Measurements from ENCODE around the gene SETDB2. TPM values are rescaled to one million over a fixed set of nuclear protein-coding genes. Genes with fewer than 3 reads are reported as not detected.
A peak's percentile ranks its signal among the peaks of the same experiment; 100 is the strongest.

The SETDB2 gene
- total RNA-seq, 4 donors from 2014 or later: 10.0 to 13.4 (median 10.6) TPM

DNA sequence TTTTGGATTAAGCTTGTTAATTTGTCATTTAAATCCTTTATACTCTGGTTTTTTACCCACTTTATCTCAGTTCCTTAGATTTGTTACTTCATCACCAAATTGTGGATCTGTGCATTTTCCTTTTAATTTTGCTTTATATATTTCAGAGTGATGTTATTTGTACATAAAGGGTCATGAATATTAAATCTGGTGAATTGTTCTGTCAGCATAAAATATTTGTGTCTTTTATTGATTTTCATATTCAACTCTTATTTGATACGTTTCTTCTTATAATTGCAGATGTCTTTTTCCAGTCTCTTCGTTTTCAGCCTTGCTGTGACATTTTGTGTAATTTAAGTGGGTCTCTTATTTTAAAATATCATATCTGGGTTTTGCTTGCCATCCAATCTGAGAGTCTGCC is 4.7 kb downstream of the SETDB2 start:
- no peaks in the 10 kb centered on the region for H3K27me3 ChIP-seq
- no peak for ATAC-seq
- peaks cover 0 to 46% (median 3%) of the 10 kb centered on the region in 3 donors for H3K4me1 ChIP-seq
- H3K9me3 ChIP-seq: no peaks in the 10 kb centered on the region
- H3K4me3 ChIP-seq: no peak overlapping the region
- H3K36me3 ChIP-seq: no peaks in the 10 kb centered on the region
- peak overlapping the region in 1 of 4 donors; percentile 93 for H3K27ac ChIP-seq
- no peak for TF ChIP-seq POLR2A (IDR thresholded peaks at IDR 0.05)
- TF ChIP-seq POLR2AphosphoS5 (IDR thresholded peaks at IDR 0.05): no peak
- TF ChIP-seq, protein P1, sequence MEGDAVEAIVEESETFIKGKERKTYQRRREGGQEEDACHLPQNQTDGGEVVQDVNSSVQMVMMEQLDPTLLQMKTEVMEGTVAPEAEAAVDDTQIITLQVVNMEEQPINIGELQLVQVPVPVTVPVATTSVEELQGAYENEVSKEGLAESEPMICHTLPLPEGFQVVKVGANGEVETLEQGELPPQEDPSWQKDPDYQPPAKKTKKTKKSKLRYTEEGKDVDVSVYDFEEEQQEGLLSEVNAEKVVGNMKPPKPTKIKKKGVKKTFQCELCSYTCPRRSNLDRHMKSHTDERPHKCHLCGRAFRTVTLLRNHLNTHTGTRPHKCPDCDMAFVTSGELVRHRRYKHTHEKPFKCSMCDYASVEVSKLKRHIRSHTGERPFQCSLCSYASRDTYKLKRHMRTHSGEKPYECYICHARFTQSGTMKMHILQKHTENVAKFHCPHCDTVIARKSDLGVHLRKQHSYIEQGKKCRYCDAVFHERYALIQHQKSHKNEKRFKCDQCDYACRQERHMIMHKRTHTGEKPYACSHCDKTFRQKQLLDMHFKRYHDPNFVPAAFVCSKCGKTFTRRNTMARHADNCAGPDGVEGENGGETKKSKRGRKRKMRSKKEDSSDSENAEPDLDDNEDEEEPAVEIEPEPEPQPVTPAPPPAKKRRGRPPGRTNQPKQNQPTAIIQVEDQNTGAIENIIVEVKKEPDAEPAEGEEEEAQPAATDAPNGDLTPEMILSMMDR (IDR thresholded peaks at IDR 0.05): no peak
- no peak for TF ChIP-seq EP300 (IDR thresholded peaks at IDR 0.05)
- 83 to 89% methylated on average over 2 of the region's 2 CpGs for WGBS, 2 donors (ENCODE audit: low coverage in 1 of 2)

DNA sequence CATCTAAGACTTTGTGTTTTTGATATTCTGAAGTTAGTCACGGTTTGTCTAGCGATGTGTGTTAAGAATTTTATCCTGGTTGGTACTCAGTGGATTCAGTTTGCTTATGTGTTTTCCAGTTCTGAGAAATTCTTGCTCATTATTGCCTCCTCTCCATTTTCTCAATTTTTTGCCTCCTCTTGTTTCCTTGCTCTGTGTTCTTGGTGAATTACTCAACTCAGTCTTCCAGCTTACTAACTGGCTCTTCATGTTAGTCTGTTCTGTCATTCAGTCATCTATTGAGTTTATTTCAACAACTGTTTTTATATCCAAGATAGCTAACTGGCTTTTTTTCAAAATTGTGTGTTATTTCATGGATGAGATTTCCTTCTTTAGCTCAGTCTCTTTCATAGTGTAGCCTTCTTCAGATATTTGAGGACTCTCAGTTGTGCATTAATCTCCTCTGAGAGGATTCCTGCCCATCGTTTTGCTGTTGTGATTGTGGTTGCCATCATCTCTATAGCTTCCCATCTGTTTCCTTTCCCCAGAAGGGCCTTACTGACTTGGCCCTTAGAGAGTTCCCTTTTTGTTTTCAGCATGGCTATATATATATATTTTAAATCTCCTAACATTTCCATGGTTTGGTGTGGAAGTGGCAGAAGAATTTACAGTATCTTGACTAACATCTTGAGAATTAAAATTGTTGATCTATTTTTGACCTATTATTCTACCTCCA is 6.2 kb downstream of the SETDB2 start:
- WGBS, 2 donors (ENCODE audit: low coverage in 1 of 2): 50 to 83% methylated on average over 1 to 3 of the region's 3 CpGs
- no peak overlapping the region for H3K4me3 ChIP-seq
- H3K27ac ChIP-seq: no peak overlapping the region
- H3K27me3 ChIP-seq: no peaks in the 10 kb centered on the region
- TF ChIP-seq EP300 (IDR thresholded peaks at IDR 0.05) (no peak), POLR2A (IDR thresholded peaks at IDR 0.05) (no peak), POLR2AphosphoS5 (IDR thresholded peaks at IDR 0.05) (no peak)
- TF ChIP-seq, protein P1 (IDR thresholded peaks at IDR 0.05): no peak
- H3K4me1 ChIP-seq: peaks cover 0 to 56% (median 3%) of the 10 kb centered on the region in 3 donors
- H3K36me3 ChIP-seq: no peaks in the 10 kb centered on the region
- no peak for ATAC-seq
- no peaks in the 10 kb centered on the region for H3K9me3 ChIP-seq

DNA sequence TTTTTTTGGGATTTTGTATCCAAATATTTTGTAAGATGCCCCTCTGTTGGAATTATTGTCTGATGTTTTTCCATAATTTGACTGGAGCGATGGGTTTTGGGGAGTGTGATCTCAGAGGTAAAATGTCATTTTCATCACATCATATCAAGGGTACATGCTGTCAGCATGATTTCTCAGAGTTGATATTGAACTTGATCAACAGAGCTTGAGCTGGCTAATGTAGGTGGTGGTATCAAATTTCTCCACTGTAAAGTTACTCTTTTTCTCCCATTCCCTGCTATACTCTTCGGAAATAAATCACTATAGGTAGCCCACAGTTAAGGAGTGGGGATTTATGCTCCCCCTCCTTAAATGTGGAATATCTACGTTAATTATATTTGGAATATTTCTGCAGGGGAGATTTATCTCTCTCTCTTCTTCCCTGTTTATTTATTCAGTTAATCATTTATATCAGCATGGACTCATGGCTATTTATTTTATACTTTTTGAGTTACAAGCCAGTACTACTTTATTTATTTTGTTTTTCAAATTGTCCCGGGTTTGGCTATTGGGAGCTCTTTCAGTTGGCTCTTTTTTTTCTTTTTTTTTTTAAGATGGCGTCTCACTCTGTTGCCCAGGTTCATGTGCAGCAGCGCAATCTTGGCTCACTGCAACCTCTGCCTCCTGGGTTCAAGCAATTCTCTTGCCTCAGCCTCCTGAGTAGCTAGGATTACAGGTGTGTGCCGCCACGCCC is 8.8 kb downstream of the SETDB2 start:
- 93 to 96% methylated on average over 3 to 8 of the region's 8 CpGs for WGBS, 2 donors (ENCODE audit: low coverage in 1 of 2)
- TF ChIP-seq, protein P1 (IDR thresholded peaks at IDR 0.05): no peak

DNA sequence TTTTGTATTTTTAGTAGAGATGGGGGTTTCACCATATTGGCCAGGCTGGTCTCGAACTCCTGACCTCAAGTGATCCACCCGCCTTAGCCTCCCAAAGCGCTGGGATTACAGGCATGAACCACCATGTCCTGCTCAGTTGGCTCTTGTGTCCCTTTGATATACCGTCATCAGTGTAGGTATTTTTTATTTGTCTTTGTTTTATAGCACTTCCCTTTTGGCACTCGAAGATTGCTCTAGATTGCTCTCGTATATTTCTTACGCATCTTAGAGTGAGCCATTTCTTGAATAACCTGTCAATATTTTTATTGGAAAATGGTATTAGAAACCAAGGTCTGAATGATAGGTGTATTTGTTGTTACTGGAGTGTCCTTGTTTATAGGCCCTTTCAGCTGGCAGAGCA is 9.4 kb downstream of the SETDB2 start:
- peaks cover 0 to 29% (median 0%) of the 10 kb centered on the region in 3 donors for H3K4me1 ChIP-seq
- 98 to 99% methylated on average over 6 to 7 of the region's 7 CpGs for WGBS, 2 donors (ENCODE audit: low coverage in 1 of 2)
- no peak for TF ChIP-seq POLR2AphosphoS5 (IDR thresholded peaks at IDR 0.05)
- TF ChIP-seq, protein P1 (IDR thresholded peaks at IDR 0.05): no peak
- no peak for TF ChIP-seq EP300 (IDR thresholded peaks at IDR 0.05)
- no peak for TF ChIP-seq POLR2A (IDR thresholded peaks at IDR 0.05)
- no peak overlapping the region for H3K27ac ChIP-seq
- no peak for ATAC-seq
- no peaks in the 10 kb centered on the region for H3K27me3 ChIP-seq
- H3K36me3 ChIP-seq: no peaks in the 10 kb centered on the region
- H3K4me3 ChIP-seq: no peak overlapping the region
- no peaks in the 10 kb centered on the region for H3K9me3 ChIP-seq

More for the DNA sequence above, 8.8 kb downstream of the SETDB2 start:
- Histone ChIP-seq H3K4me1 (peaks cover 0 to 35% (median 0%) of the 10 kb centered on the region in 3 donors), H3K9me3 (no peaks in the 10 kb centered on the region), H3K4me3 (no peak overlapping the region), H3K36me3 (no peaks in the 10 kb centered on the region), H3K27me3 (no peaks in the 10 kb centered on the region), H3K27ac (no peak overlapping the region)
- ATAC-seq: no peak
